Vagina (tissue), 2 donors: Measurements from ENCODE around the gene SLC48A1. TPM values are rescaled to one million over a fixed set of nuclear protein-coding genes. Genes with fewer than 3 reads are reported as not detected.

Experiments used
- DNase-seq, 2 donors: peaks; one replicate each; pipeline ENCODE4 v3.0.0-alpha.2; 2017; ENCODE audit errors: extremely low spot score in 2 of 2
- H3K27ac ChIP-seq: fragments of 200-600 bp; sonication (generic); one replicate; pipeline ENCODE4 v1.5.1; 2019
- H3K27me3 ChIP-seq: fragments of 200-600 bp; sonication (generic); one replicate; pipeline ENCODE4 v1.5.1; 2019
- H3K36me3 ChIP-seq, 2 donors: fragments of 200-600 bp; sonication (generic); one replicate each; pipeline ENCODE4 v1.5.1; 2017 to 2019
- H3K4me1 ChIP-seq: fragments of 200-600 bp; sonication (generic); one replicate; pipeline ENCODE4 v1.5.1; 2019
- H3K4me3 ChIP-seq, 2 donors: fragments of 200-600 bp; sonication (generic); 1 replicate in 1 of 2; 2 replicates in 1 of 2; pipeline ENCODE4 v1.5.1; 2016 to 2019
- H3K9me3 ChIP-seq: fragments of 200-600 bp; sonication (generic); one replicate; pipeline ENCODE4 v1.5.1; 2019
- POLR2A ChIP-seq, 2 donors: fragments of 450-650 bp; IDR thresholded peaks; one replicate each; pipeline ENCODE4 v1.6.1; 2017; ENCODE audit warnings: antibody characterized with exemption in 2 of 2, mild to moderate bottlenecking in 2 of 2, moderate library complexity in 2 of 2
- POLR2AphosphoS5 ChIP-seq, 2 donors: sonication (generic); formaldehyde crosslinking; IDR thresholded peaks; one replicate each; pipeline ENCODE4 v1.9.0; 2017; ENCODE audit warnings: antibody characterized with exemption in 2 of 2, mild to moderate bottlenecking in 2 of 2, low read depth in 1 of 2; ENCODE audit not compliant: insufficient read depth in 1 of 2
- intact Hi-C: fragments of 100-400 bp; cut with DNase I; formaldehyde crosslinking; loops from one replicate; pipeline ENCODE4 v1.15.1; 2023
- total RNA-seq: library from RNA; depleted of rRNA; stranded (reverse); fragments of >200 nt; gene quantifications from one replicate; pipeline ENCODE4 v1.2.3, GENCODE V29; 2016
- TF ChIP-seq, protein P1 (sequence below), 3 experiments: fragments of 450-650 bp in 2 of 3; fragments of 200-600 bp in 1 of 3; sonication (generic) in 1 of 3; IDR thresholded peaks; one replicate each; pipeline ENCODE4 v1.5.1; 2017 to 2019; ENCODE audit warnings: antibody characterized with exemption in 3 of 3, mild to moderate bottlenecking in 2 of 3, moderate library complexity in 2 of 3

Gene SLC48A1
- total RNA-seq, 1 donor from 2014 or later: 20.9 TPM

DNA sequence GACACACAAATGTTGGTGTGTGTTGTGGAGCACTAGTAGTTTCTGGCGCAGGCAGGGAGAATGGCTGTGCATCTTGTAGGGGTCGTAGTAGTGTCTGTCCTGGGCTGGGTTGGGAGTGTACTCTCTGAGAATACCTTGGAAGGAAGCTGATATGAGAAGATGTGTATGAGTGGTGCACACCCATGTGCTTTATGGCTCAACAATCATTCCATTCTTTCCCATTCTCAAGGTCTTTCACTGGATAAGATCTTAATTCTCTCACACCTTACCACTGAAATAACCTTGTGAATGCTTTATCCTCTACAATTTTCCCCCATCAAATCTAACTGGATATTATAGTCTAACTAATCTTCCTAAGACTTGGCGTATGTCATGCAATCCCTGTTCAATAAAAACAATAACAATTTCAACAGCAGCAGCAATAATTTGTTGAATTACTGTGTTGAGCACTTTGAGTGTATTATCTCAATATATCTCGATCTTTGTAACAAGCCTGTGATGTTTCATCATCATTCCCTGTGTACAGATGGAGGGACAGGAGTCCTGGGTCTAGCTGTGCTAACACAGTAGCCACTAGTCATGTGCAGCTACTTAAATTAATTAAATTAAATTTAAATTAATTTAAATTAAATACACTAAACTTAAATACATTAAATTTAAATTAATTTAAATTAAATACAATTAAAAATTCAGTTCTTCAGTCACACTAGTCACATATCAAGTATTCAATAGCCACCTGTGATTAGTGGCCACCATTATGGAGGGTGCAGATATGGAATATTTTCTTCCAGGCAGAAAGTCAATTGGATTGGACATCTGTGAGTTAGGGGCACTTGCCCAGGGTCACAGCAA, 3.6 kb upstream of the SLC48A1 start:
- H3K27ac ChIP-seq: no peak overlapping the region
- intact Hi-C loops: no loop called here
- no peak overlapping the region for H3K4me3 ChIP-seq
- TF ChIP-seq, protein P1, sequence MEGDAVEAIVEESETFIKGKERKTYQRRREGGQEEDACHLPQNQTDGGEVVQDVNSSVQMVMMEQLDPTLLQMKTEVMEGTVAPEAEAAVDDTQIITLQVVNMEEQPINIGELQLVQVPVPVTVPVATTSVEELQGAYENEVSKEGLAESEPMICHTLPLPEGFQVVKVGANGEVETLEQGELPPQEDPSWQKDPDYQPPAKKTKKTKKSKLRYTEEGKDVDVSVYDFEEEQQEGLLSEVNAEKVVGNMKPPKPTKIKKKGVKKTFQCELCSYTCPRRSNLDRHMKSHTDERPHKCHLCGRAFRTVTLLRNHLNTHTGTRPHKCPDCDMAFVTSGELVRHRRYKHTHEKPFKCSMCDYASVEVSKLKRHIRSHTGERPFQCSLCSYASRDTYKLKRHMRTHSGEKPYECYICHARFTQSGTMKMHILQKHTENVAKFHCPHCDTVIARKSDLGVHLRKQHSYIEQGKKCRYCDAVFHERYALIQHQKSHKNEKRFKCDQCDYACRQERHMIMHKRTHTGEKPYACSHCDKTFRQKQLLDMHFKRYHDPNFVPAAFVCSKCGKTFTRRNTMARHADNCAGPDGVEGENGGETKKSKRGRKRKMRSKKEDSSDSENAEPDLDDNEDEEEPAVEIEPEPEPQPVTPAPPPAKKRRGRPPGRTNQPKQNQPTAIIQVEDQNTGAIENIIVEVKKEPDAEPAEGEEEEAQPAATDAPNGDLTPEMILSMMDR (IDR thresholded peaks at IDR 0.05): no peak
- TF ChIP-seq POLR2AphosphoS5 (IDR thresholded peaks at IDR 0.05; ENCODE audit: insufficient read depth in 1 of 2, low read depth in 1 of 2) (no peak), POLR2A (IDR thresholded peaks at IDR 0.05) (no peak)
- no peaks in the 10 kb centered on the region for H3K36me3 ChIP-seq
- H3K4me1 ChIP-seq: peaks cover 17% of the 10 kb centered on the region
- no peak for DNase-seq
- H3K27me3 ChIP-seq: no peaks in the 10 kb centered on the region
- H3K9me3 ChIP-seq: no peaks in the 10 kb centered on the region

DNA sequence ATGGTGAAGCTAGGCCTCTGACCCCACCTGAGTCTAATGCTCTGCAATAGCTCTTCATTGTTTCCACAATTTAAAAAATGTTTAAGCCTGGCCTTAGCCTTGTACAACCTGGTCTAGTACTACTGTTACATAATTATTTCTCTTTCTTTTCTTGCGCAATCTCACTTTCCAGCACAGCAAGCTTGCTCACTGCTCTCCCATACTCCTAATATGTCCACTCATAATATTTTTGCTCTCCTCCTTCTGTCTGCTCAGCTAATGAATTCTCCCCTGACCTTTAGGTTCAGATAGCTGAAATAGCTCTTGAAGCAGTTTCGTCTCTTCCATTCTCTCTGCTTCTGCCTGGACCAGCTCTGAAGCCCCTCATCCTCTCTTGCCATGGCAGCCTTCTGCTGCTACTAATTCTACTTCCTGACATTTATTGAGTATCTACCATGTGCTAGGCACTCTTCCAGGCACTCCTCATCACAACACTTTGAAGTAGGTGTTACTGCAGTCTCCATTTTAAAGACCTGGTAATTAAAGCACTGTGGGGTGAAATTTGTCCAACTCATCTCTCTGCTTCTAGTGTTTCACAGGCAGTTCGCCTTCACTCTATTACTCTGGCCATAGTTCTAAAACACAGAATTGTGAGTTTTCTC, 2.8 kb upstream of the SLC48A1 start:
- Histone ChIP-seq H3K4me3 (no peak overlapping the region), H3K27me3 (no peaks in the 10 kb centered on the region), H3K9me3 (no peaks in the 10 kb centered on the region), H3K36me3 (no peaks in the 10 kb centered on the region), H3K27ac (no peak overlapping the region), H3K4me1 (peaks cover 25% of the 10 kb centered on the region)
- intact Hi-C loops: no loop called here
- DNase-seq: no peak
- peak in 1 of 2 donors; percentile 33 for TF ChIP-seq POLR2AphosphoS5 (IDR thresholded peaks at IDR 0.05; ENCODE audit: insufficient read depth in 1 of 2, low read depth in 1 of 2)
- TF ChIP-seq, protein P1 (IDR thresholded peaks at IDR 0.05): no peak
- TF ChIP-seq POLR2A (IDR thresholded peaks at IDR 0.05): no peak

DNA sequence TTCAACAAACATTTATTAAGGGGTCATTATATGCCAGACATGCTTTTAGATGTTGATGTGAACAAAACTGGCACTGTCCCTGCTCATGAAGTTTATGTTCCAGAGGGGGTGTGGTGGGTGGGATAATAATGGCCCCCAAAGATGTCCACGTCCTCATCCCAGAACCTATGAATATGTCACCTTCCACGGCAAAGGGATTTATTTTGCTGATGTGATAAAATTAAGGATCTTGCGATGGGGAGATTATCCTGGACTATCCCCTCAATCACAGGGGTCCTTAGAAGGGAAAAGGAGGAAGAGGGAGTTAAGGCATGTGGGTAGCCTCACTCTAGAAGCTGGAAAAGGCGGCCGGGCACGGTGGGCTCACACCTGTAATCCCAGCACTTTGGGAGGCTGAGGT, 1.7 kb upstream of the SLC48A1 start:
- Histone ChIP-seq H3K4me1 (peaks cover 36% of the 10 kb centered on the region), H3K27me3 (no peaks in the 10 kb centered on the region), H3K9me3 (no peaks in the 10 kb centered on the region), H3K36me3 (no peaks in the 10 kb centered on the region), H3K27ac (no peak overlapping the region), H3K4me3 (no peak overlapping the region)
- intact Hi-C loops: no loop called here
- no peak for TF ChIP-seq POLR2A (IDR thresholded peaks at IDR 0.05)
- TF ChIP-seq, protein P1 (IDR thresholded peaks at IDR 0.05): no peak
- no peak for TF ChIP-seq POLR2AphosphoS5 (IDR thresholded peaks at IDR 0.05; ENCODE audit: insufficient read depth in 1 of 2, low read depth in 1 of 2)
- DNase-seq: no peak

DNA sequence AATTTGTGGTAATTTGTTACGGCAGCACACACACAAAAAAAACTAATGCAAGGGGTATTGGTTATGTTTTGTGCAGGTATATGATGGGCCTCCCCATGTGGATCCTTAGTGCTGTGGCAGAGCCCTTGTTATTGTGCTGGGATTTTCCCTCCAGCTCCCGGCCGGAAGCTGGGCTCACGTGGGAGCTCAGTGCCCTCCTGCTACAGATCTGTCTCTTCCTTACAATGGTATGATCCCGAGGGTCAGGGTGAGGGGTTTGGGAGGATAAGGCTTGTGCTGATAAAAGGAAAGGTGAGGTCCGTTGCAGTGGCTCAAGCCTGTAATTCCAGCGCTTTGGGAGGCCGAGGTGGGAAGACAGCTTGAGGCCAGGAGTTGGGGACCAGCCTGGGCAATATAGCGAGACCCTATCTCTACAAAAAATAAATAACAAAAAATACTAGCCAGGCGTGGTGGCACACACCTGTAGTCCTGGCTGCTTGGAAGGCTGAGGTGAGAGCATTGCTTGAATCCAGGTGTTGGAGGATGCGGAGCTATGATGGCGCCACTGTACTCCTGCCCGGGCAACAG, 861 bp upstream of the SLC48A1 start:
- H3K27me3 ChIP-seq: no peaks in the 10 kb centered on the region
- no peak for DNase-seq
- H3K36me3 ChIP-seq: no peaks in the 10 kb centered on the region
- intact Hi-C loops: no loop called here
- H3K4me3 ChIP-seq: peak overlapping the region in 1 of 2 donors; percentile 98
- H3K9me3 ChIP-seq: no peaks in the 10 kb centered on the region
- H3K4me1 ChIP-seq: peaks cover 44% of the 10 kb centered on the region
- TF ChIP-seq POLR2A (IDR thresholded peaks at IDR 0.05): no peak
- no peak for TF ChIP-seq POLR2AphosphoS5 (IDR thresholded peaks at IDR 0.05; ENCODE audit: insufficient read depth in 1 of 2, low read depth in 1 of 2)
- TF ChIP-seq, protein P1 (IDR thresholded peaks at IDR 0.05): no peak
- H3K27ac ChIP-seq: no peak overlapping the region
